Fibroblast of villous mesenchyme (primary cell): ENCODE measurements around the gene TIA1. TPM values are rescaled to one million over a fixed set of nuclear protein-coding genes. Genes with fewer than 3 reads are reported as not detected.

Experiments
- DNase-seq: peaks from one replicate; pipeline ENCODE4 v3.0.0-alpha.2; 2010; ENCODE audit warnings: low read depth
- H3K4me3 ChIP-seq: 2 replicates; pipeline ENCODE4 v1.5.1; 2011; ENCODE audit warnings: low read depth, mild to moderate bottlenecking, low read length
- total RNA-seq: library from RNA; depleted of rRNA; stranded (reverse); fragments of >200 nt; gene quantifications from 2 replicates; pipeline ENCODE4 v1.2.3, GENCODE V29; 2012
- TF ChIP-seq, protein P1 (sequence below): IDR thresholded peaks from 2 replicates; pipeline ENCODE4 v1.5.1; 2012; ENCODE audit warnings: low read depth, mild to moderate bottlenecking, low read length; ENCODE audit not compliant: insufficient read depth

TIA1 gene
- total RNA-seq, 1 donor = 114 TPM

GRCh38 chr2:70261501-70261900 lies 13.1 kb upstream of the TIA1 start:
- H3K4me3 ChIP-seq = no peak overlapping the region
- DNase-seq = no peak
- TF ChIP-seq, protein P1, sequence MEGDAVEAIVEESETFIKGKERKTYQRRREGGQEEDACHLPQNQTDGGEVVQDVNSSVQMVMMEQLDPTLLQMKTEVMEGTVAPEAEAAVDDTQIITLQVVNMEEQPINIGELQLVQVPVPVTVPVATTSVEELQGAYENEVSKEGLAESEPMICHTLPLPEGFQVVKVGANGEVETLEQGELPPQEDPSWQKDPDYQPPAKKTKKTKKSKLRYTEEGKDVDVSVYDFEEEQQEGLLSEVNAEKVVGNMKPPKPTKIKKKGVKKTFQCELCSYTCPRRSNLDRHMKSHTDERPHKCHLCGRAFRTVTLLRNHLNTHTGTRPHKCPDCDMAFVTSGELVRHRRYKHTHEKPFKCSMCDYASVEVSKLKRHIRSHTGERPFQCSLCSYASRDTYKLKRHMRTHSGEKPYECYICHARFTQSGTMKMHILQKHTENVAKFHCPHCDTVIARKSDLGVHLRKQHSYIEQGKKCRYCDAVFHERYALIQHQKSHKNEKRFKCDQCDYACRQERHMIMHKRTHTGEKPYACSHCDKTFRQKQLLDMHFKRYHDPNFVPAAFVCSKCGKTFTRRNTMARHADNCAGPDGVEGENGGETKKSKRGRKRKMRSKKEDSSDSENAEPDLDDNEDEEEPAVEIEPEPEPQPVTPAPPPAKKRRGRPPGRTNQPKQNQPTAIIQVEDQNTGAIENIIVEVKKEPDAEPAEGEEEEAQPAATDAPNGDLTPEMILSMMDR = no peak

DNA sequence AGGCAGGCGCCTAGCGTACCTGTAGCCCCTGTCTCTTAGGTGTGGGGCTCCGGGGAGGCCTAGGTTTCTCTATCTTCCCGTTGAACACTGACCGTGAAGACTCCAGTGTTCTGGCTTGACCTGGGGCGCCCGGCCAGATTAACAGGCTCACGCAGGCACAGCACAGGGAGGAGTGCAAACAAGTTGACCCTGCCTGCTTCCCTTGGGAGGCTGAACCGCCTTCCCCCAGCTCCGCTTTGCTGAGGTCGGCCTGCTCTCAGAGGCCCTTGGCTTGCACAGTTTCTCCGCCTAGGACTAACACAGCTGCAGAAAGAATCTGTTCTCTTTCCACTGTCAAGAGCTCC lies 10.1 kb upstream of the TIA1 start:
- TF ChIP-seq, protein P1 = no peak
- peak overlapping the region; percentile 78 for H3K4me3 ChIP-seq
- DNase-seq = peak; percentile 72

- no peak overlapping the region for H3K4me3 ChIP-seq
- no peak for DNase-seq
- TF ChIP-seq, protein P1 = no peak
Observed at GRCh38 chr2:70255637-70256314, 7.3 kb upstream of the TIA1 start.

DNA sequence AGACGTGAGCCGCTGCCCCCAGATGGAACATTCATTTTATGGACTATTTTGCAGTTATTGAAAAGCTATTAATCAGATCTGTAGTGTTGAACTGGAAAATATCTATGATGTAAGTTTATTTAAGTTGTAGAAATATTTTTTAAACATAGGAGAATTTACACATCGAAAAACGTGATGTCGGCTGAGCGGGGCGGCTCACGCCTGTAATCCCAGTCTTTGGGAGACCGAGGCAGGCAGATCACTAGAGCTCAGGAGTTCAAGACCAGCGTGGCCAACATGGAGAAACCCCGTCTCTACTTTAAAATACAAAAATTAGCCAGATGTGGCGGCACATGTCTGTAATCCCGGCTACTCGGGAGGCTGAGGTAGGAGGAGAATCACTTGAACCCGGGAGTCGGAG lies 2.0 kb upstream of the TIA1 start:
- TF ChIP-seq, protein P1 = no peak
- no peak overlapping the region for H3K4me3 ChIP-seq
- no peak for DNase-seq

GRCh38 chr2:70247364-70248180 lies 856 bp downstream of the TIA1 start:
- H3K4me3 ChIP-seq = peak overlapping the region; percentile 93
- TF ChIP-seq, protein P1 = no peak
- DNase-seq = peak; percentile 29

DNA sequence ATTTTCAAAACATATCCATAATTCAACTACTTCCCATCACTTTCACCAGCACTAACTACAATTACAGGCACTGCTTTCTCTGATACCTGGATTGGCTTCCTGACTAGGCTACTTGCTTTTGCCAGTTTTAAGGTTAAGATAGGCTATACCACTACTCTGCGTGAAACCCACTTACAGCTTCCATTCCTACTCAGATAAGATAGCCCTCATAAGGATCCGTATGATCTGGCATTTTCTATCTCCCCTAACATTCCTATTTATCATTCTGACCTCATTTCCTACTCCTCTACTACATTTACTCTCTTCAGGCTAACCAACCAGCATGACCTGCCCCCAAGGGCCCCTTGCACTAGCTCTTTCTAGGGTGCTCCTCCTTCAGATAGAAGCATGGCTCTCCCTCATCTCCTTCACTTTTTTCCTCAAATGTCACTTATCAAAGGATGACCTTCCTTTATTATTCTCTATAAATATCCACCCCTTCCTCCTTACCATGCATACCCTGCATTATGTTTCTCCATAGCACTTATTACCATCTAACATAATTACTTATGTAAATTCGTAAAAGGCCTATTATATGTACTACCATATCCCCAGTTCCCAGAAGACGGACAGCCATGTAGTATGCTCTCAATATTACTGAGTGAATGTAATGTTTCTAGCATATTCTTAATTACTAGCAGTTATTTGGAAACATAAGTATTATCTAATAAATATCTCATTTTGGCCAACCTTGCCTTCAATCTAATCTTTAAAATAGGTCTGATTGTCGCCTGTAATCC lies 4.4 kb downstream of the TIA1 start:
- TF ChIP-seq, protein P1 = no peak
- no peak overlapping the region for H3K4me3 ChIP-seq
- no peak for DNase-seq
